ENCODE results near the gene ABHD16A.

- TF ChIP-seq CTCF (IDR thresholded peaks at IDR 0.05) (no peak), POLR2A (IDR thresholded peaks at IDR 0.05) (no peak)
Measured at GRCh38 chr6:31752739-31753319, 49.7 kb upstream of the ABHD16A start.

Data from upper lobe of left lung (tissue), 4 donors.